Amygdala (tissue), 56 donors: ENCODE measurements around the gene WNT1.

Experiments
- DNase-seq, 56 donors: peaks; one replicate each; lab custom pipeline; 2025; lab: John Stamatoyannopoulos, UW

Gene WNT1

DNA sequence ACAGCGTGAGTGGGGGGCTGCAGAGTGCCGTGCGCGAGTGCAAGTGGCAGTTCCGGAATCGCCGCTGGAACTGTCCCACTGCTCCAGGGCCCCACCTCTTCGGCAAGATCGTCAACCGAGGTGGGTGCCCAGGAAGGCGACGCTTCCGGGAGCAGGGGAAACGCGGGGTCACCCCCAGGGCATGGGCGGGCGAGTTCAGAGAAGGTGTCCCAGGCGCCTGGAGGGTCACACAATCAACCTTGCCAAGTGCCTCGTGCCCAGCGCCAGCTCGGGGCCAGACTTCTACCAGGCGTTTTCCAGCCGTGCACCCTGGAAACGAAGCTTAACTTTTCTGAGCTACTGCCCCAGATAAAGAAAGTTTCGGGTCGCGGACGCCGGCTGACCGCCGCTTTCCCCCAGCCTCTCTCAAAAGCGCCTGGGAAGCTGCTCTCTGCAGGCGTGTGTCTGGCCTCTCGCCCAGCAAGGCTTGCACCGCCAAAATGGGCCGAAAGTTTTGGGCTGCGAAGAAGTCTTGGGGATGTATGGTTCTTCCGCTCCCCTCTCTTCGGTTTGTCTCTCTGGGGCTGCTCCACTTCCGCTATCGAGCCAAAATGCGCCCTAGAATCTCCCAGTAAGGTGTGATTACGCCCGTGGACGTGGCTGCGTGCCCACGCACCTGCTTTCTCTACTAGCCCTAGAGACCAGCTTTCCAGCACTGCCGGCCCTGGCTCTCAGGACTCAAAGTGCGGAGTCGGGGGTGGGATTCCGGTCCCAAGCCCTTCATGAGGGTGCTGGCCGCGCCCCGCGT, 1.7 kb downstream of the WNT1 start:
- no peak for DNase-seq

- DNase-seq: no peak
Observed at GRCh38 chr12:48980389-48980952, 2.3 kb downstream of the WNT1 start.

DNA sequence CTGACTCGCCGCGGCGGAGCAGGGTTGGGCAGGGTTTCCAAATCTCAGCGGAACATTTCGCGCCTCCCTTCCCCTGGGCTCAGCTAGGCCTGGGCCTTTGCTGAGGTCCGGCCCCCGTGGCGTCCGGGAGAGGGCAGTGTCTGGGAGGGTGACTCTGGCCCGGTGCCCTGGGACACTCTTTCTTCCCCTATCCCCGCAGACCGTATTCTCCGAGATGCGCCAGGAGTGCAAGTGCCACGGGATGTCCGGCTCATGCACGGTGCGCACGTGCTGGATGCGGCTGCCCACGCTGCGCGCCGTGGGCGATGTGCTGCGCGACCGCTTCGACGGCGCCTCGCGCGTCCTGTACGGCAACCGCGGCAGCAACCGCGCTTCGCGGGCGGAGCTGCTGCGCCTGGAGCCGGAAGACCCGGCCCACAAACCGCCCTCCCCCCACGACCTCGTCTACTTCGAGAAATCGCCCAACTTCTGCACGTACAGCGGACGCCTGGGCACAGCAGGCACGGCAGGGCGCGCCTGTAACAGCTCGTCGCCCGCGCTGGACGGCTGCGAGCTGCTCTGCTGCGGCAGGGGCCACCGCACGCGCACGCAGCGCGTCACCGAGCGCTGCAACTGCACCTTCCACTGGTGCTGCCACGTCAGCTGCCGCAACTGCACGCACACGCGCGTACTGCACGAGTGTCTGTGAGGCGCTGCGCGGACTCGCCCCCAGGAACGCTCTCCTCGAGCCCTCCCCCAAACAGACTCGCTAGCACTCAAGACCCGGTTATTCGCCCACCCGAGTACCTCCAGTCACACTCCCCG, 3.0 kb downstream of the WNT1 start:
- DNase-seq: peak in 7 of 56 donors; percentile 9 to 50 (median 23)

DNA sequence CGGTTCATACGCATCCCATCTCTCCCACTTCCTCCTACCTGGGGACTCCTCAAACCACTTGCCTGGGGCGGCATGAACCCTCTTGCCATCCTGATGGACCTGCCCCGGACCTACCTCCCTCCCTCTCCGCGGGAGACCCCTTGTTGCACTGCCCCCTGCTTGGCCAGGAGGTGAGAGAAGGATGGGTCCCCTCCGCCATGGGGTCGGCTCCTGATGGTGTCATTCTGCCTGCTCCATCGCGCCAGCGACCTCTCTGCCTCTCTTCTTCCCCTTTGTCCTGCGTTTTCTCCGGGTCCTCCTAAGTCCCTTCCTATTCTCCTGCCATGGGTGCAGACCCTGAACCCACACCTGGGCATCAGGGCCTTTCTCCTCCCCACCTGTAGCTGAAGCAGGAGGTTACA, 3.6 kb downstream of the WNT1 start:
- DNase-seq: no peak

GRCh38 chr12:48982397-48983080, 4.4 kb downstream of the WNT1 start:
- no peak for DNase-seq

DNA sequence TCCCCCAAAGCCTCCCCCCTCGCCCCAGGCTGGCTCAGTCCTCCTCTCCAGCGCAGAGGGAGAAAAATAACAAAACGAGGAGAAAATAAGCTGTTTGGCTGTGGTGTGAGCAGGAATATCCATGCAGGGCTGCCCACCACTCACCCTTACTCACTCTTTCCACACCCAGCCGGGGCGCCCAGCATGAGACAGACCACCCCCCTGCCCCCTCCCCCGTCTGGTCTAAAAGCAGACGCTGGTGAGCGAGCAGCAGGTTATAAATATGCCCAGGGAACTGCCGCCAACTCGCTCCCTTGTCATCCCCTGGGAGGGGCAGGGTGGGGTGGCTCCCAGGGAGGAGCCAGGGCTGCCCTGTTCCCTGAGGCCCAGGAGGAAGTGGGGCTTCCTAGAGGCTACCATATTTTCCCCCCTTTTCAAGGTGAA, 7.4 kb downstream of the WNT1 start:
- DNase-seq: peak in 1 of 56 donors; percentile 15

- DNase-seq: no peak
Observed at GRCh38 chr12:48985901-48986300, 7.8 kb downstream of the WNT1 start.

DNA sequence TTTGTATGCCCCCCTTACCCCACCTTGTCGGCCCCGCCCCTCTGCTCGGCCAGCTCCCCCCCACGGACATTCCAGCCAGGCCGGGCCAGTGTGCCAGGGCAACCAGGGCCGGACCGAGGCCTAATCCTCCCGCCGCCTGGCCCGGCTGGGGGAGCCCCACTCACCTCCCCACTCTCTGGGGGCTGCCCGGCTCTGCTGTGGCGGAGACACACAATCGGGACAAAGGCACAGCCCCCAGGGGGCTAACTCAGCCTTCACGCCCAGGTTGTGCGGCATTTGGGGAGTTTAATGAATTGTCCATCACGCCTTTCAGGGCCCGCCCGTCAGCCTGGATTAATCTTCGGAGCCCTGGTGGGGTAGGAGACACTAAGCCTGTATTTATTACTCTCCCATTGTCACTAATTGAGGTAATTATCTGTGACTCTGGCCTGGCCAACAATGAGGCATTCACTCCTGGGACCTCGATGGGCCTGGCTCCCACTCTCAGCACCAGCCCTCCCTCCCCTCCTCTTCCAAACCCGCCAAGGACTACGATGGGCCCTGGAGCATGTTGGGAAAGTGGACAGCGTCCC, 8.7 kb downstream of the WNT1 start:
- no peak for DNase-seq

GRCh38 chr12:48988030-48988649, 10.0 kb downstream of the WNT1 start:
- peak in 28 of 56 donors; percentile 12 to 68 (median 28) for DNase-seq

GRCh38 chr12:48990552-48990951, 12.4 kb downstream of the WNT1 start:
- DNase-seq: no peak

DNA sequence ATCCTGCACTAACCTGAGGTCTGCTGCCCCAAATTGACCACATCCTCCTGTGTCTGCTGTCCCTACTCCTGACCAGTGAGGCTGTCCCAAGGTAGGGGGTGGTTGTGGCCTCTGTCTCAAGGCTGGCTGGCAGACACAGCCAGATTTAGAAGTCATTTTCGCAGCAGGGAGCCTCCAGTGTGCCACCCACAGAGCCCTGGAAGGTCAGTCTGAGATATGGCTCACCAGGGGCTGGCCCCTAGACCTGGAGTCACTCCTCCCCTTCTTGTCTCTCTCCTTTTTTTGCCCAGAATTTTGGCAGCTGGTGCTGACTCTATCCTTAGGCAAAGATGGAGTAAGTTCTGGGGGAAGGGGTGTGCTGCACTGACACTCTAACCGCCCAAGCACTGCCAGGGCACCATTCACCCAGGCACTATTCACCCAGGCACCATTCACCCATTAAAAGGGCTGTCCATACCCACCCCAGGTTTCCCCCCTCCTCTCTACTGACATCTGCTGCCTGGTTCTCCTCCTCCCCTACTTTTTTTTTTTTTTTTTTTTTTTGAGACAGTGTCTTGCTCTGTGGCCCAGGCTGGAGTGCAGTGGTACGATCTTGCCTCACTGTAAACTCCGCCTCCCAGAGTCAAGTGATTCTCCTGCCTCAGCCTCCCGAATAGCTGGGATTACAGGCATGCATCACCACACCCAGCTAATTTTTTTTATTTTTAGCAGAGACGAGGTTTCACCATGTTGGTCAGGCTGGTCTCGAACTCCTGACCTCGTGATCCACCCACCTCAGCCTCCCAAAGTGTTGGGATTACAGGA, 13.3 kb downstream of the WNT1 start:
- no peak for DNase-seq

DNA sequence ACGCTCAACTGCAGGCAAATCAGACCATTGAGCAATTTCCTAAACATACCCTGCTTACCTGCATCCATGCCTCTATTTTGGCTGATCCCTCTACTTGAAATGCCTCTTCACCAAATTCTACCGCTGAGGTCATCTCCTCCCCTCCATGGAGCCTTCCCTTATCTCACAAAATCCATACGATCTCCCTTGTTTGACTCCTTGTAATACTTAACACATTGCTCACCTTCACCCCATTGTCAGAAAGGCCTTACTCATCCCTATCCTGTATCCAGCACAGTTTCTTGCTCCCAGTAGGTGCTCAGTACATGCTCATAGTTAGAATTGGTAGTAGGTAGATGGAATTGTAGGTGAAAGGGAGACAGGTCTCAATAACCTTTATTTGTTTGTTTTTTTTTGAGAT, 15.7 kb downstream of the WNT1 start:
- DNase-seq: no peak

DNA sequence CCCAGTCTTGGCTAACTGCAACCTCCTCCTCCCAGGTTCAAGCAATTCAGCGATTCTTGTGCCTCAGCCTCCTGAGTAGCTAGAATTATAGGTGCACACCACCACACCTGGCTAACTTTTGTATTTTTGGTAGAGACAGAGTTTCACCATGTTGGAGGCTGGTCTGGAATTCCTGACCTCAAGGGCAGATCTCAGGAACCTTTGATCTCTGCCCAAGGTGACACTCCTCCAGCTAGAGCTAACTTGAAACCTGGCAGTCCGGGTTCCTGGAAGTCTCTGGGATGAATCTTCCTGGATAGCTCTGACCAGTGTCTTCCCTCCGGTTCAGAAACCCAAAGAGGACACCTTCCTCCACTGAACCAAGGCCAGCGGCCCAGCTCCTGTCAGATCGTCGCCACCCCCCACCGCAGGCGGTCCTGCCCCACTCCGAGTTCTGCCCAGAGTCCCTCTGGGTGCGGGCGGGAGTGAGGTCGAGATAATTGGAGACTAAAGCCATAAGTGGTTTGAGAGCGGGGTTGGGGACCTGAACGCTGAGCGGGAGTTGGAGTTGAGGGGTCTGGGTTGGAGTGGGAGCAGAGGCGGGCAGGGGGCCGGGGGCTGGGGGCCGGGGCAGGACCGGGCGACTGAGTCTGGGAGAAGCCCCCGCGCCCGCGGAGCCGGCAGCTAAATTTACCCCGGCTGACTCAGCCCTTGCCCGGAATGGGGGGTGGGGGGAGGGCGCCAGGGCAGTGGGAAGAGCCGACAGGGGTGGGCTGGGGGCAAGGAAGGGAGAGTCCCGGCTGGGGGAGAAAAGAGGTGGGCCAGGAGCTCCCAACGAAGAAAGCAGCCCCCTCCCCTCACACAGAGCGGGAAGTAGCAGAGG, 16.3 kb downstream of the WNT1 start:
- DNase-seq: no peak

- peak in 48 of 56 donors; percentile 18 to 85 (median 52) for DNase-seq
Observed at GRCh38 chr12:48995086-48995879, 17.2 kb downstream of the WNT1 start.

DNA sequence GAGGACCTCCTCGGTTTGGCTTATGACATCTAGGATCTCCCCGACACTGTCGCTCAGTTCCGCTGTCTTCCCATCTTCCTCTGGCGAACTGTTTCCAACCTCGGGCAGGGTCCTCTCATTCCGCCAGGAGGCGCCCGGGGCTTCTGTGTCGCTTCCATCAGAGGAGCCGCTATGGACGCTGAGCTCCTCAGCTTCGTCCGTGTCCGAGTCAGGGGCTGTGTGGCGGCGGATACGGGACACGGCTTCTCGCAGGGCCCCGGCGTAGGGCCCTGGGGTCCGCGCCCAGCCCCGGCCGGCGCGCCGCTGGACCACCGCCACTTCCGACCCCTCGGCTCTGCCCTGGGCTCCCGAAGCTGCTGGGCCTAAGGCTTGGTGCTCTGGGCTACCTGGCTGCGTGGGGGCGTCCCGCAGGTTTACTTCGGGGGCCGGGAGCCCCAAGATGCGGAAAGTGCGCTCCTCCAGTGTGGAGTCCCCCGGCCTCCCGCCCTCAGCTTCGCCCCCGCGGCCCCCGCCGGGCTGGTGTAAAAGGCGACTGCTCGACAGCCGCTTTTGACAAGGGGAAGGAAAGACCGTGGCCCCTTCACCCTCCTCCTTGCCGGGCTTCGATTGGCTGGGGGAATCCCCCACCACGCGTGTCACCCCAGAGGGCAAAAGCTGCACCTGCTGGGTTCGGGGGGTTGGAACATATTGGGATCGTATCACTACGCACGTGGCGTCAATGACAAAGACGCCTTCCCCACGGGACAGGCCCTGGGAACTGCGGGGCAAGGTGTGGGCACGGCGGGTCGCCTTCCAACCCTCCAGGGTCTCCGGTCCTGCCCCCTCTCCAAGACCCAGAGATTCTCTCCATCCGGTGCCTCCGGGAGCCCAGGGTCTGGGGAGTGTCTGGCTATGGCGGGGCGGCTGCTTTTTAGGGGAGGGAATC, 18.9 kb downstream of the WNT1 start:
- DNase-seq: peak in 43 of 56 donors; percentile 10 to 77 (median 52)
